NCI-H187 (cell line): ENCODE measurements around the gene GOLGA8F.
"Not testable (repeated sequence)": the region's sequence is repeated elsewhere in the genome, so short reads cannot be mapped to it uniquely, and the experiment has no call there.

Experiments used
- DNase-seq, 2 experiments: peaks; one replicate each; lab custom pipeline; 2025; lab: John Stamatoyannopoulos, UW

Gene GOLGA8F

GRCh38 chr15:28378364-28378763, at the start of gene GOLGA8F:
TSS of gene GOLGA8F (plus strand) at chr15:28378664. CDS start at chr15:28378762, 98 bp downstream.
- not testable (repeated sequence) for DNase-seq

GRCh38 chr15:28357984-28358383, 20.5 kb upstream of the GOLGA8F start, which contains the start of gene GOLGA6L24:
TSS of gene GOLGA6L24 (minus strand) at chr15:28358084. CDS start at chr15:28358023, 61 bp downstream.
- DNase-seq: not testable (repeated sequence)

- DNase-seq: not testable (repeated sequence)
Measured at GRCh38 chr15:28365502-28365901, 13.0 kb upstream of the GOLGA8F start.

GRCh38 chr15:28380053-28380452, 1.6 kb downstream of the GOLGA8F start:
- not testable (repeated sequence) for DNase-seq

GRCh38 chr15:28396022-28396421, 17.6 kb downstream of the GOLGA8F start:
- not testable (repeated sequence) for DNase-seq

GRCh38 chr15:28402774-28403435, 24.4 kb downstream of the GOLGA8F start:
- not testable (repeated sequence) for DNase-seq

- DNase-seq: not testable (repeated sequence)
Measured at GRCh38 chr15:28420470-28420869, 42.0 kb downstream of the GOLGA8F start.

- not testable (repeated sequence) for DNase-seq
Measured at GRCh38 chr15:28435594-28435993, 57.1 kb downstream of the GOLGA8F start.
